PFSK-1 (cell line): Measurements from ENCODE around the gene C22orf15.

Source experiments
- POLR2AphosphoS5 ChIP-seq: IDR thresholded peaks from 2 replicates; pipeline ENCODE4 v1.6.1; 2012; ENCODE audit warnings: low read depth, mild to moderate bottlenecking, control low read depth, low read length, moderate library complexity
- SIN3A ChIP-seq: IDR thresholded peaks from 2 replicates; pipeline ENCODE4 v1.6.1; 2012; ENCODE audit warnings: mild to moderate bottlenecking, low read length, moderate library complexity, borderline replicate concordance; ENCODE audit not compliant: insufficient read depth
- TAF1 ChIP-seq: IDR thresholded peaks from 2 replicates; pipeline ENCODE4 v1.6.1; 2012; ENCODE audit warnings: low read length, control low read depth, borderline replicate concordance; ENCODE audit not compliant: insufficient read depth
- TF ChIP-seq, protein P1 (sequence below), 2 experiments: IDR thresholded peaks; 2 replicates each; pipeline versions ENCODE4 v1.6.1 to v1.8.0; 2011 to 2012; ENCODE audit warnings: low read depth in 2 of 2, low read length in 2 of 2, control low read depth in 1 of 2, inconsistent platforms in 1 of 2, mild to moderate bottlenecking in 1 of 2, moderate library complexity in 1 of 2; ENCODE audit not compliant: insufficient read depth in 1 of 2

DNA sequence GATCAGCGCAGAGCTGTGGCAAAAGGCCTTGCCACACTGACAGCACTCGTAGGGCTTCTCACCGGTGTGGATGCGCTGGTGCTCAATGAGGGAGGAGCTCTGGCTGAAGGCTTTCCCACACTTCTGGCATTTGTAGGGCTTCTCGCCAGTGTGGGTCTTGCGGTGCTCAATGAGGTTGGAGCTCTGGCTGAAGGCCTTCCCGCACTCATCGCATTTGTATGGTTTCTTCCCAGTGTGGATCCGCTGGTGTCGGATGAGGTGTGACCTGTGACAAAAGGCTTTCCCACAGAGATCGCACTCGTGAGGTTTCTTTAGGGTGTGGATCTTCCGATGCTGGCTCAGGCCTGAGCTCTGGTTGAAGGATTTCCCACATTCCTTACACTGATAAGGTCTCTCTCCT is 18.8 kb upstream of the C22orf15 start:
- no peak for TF ChIP-seq POLR2AphosphoS5
- no peak for TF ChIP-seq TAF1
- TF ChIP-seq, protein P1, sequence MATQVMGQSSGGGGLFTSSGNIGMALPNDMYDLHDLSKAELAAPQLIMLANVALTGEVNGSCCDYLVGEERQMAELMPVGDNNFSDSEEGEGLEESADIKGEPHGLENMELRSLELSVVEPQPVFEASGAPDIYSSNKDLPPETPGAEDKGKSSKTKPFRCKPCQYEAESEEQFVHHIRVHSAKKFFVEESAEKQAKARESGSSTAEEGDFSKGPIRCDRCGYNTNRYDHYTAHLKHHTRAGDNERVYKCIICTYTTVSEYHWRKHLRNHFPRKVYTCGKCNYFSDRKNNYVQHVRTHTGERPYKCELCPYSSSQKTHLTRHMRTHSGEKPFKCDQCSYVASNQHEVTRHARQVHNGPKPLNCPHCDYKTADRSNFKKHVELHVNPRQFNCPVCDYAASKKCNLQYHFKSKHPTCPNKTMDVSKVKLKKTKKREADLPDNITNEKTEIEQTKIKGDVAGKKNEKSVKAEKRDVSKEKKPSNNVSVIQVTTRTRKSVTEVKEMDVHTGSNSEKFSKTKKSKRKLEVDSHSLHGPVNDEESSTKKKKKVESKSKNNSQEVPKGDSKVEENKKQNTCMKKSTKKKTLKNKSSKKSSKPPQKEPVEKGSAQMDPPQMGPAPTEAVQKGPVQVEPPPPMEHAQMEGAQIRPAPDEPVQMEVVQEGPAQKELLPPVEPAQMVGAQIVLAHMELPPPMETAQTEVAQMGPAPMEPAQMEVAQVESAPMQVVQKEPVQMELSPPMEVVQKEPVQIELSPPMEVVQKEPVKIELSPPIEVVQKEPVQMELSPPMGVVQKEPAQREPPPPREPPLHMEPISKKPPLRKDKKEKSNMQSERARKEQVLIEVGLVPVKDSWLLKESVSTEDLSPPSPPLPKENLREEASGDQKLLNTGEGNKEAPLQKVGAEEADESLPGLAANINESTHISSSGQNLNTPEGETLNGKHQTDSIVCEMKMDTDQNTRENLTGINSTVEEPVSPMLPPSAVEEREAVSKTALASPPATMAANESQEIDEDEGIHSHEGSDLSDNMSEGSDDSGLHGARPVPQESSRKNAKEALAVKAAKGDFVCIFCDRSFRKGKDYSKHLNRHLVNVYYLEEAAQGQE (IDR thresholded peaks at IDR 0.05; ENCODE audit: insufficient read depth in 1 of 2, low read depth in 2 of 2, low read length in 2 of 2) = no peak
- TF ChIP-seq SIN3A = no peak
